Small intestine (tissue), 7 donors: Measurements from ENCODE around the gene GRK4. TPM values are rescaled to one million over a fixed set of nuclear protein-coding genes. Genes with fewer than 3 reads are reported as not detected.

Source experiments
- DNase-seq, 2 donors: peaks; one replicate each; pipeline versions ENCODE4 v3.0.0 to v3.0.0-alpha.2; 2013
- FAIRE-seq: peaks from 2 replicates; lab custom pipeline; 2012; peaks lifted over from hg19 to GRCh38; lab: Jason Lieb, UNC
- H3K27ac ChIP-seq, 3 donors: one replicate each; pipeline ENCODE4 v1.5.1; 2013; ENCODE audit warnings: low read length in 2 of 3, mild to moderate bottlenecking in 2 of 3, control low read depth in 1 of 3, inconsistent platforms in 1 of 3, low read depth in 1 of 3, moderate library complexity in 1 of 3
- H3K27me3 ChIP-seq, 3 donors: one replicate each; pipeline ENCODE4 v1.6.1; 2013; ENCODE audit warnings: low read length in 3 of 3, inconsistent platforms in 1 of 3; ENCODE audit not compliant: control insufficient read depth in 3 of 3, insufficient read depth in 3 of 3
- H3K36me3 ChIP-seq, 3 donors: one replicate each; pipeline ENCODE4 v1.6.1; 2013; ENCODE audit warnings: low read length in 3 of 3, inconsistent platforms in 1 of 3, low read depth in 1 of 3, mild to moderate bottlenecking in 1 of 3, moderate library complexity in 1 of 3; ENCODE audit not compliant: control insufficient read depth in 3 of 3, insufficient read depth in 2 of 3
- H3K4me1 ChIP-seq, 3 donors: one replicate each; pipeline ENCODE4 v1.6.1; 2013; ENCODE audit warnings: low read length in 2 of 3, inconsistent platforms in 1 of 3, low read depth in 1 of 3, mild to moderate bottlenecking in 1 of 3, moderate library complexity in 1 of 3; ENCODE audit not compliant: control insufficient read depth in 3 of 3, insufficient read depth in 2 of 3
- H3K4me3 ChIP-seq, 3 donors: one replicate each; pipeline ENCODE4 v1.5.1; 2013; ENCODE audit warnings: low read length in 3 of 3, control low read depth in 1 of 3, inconsistent platforms in 1 of 3, low read depth in 1 of 3, mild to moderate bottlenecking in 1 of 3, moderate library complexity in 1 of 3
- H3K9me3 ChIP-seq, 2 donors: one replicate each; pipeline ENCODE4 v1.6.1; 2013; ENCODE audit warnings: low read depth in 1 of 2, low read length in 1 of 2; ENCODE audit not compliant: control insufficient read depth in 2 of 2, insufficient read depth in 1 of 2
- WGBS, 3 donors: extraction: QIAGEN DNeasy Blood & Tissue Kit; methylation state at CpG; one replicate each; pipeline ENCODE4 v1.1.7; 2013; 5-methylcytosine and 5-hydroxymethylcytosine counted together
- polyA plus RNA-seq, 4 donors: library from polyadenylated mRNA; stranded (reverse) in 3 of 4; unstranded in 1 of 4; fragments of 200-250 nt in 3 of 4; fragments of 120-200 nt in 1 of 4; gene quantifications; one replicate each; pipeline versions ENCODE4 v1.2.1 to v1.2.3, GENCODE V29; 2013
- donor health status: healthy with polysubstance abuse.
- donor health status: control.
- donor health status: control.
- donor health status: Bipolar disorder and iron deficiency.
- donor health status: healthy.

GRK4 gene
- polyA plus RNA-seq, 4 donors = 1.1 to 3.8 (median 2.3) TPM

GRCh38 chr4:2928242-2929176 lies 34.9 kb upstream of the GRK4 start:
- H3K27ac ChIP-seq = no peak overlapping the region
- H3K27me3 ChIP-seq = no peaks in the 10 kb centered on the region
- FAIRE-seq (no peak), DNase-seq (peak in 1 of 2 donors; percentile 55)
- WGBS, 3 donors = 88 to 95% (median 90%) methylated on average over 32 of the region's 32 CpGs
- H3K4me3 ChIP-seq = no peak overlapping the region
- no peaks in the 10 kb centered on the region for H3K9me3 ChIP-seq
- H3K36me3 ChIP-seq = peaks cover 15 to 94% (median 37%) of the 10 kb centered on the region in 3 donors
- H3K4me1 ChIP-seq = peaks cover 0 to 39% (median 3%) of the 10 kb centered on the region in 3 donors

DNA sequence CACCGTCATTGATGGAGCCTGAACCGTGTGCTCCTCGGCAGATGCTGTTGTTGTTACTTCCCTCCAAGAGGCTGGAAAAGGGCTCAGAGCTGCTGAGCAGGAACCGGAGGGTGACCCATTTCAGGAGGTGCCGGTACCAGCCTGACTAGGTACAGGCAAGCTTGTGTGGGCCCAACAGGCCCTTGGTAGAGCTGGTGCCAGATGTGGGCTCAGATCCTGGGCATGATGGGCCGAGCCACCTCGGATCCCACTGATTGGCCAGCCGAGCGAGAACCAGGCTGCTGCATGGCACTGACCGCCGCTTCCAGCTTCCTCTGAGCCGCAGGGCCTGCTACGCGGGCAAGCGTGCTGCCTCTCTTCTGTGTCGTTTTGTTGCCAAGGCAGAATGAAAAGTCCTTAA lies 33.9 kb upstream of the GRK4 start:
- Histone ChIP-seq H3K27me3 (no peaks in the 10 kb centered on the region), H3K36me3 (peaks cover 15 to 84% (median 37%) of the 10 kb centered on the region in 3 donors), H3K4me3 (no peak overlapping the region), H3K27ac (no peak overlapping the region), H3K4me1 (peaks cover 0 to 31% (median 3%) of the 10 kb centered on the region in 3 donors), H3K9me3 (no peaks in the 10 kb centered on the region)
- no peak for DNase-seq
- FAIRE-seq = no peak
- 90 to 92% (median 91%) methylated on average over 16 of the region's 16 CpGs for WGBS, 3 donors

GRCh38 chr4:2930135-2930757 lies 33.1 kb upstream of the GRK4 start:
- Histone ChIP-seq H3K36me3 (peaks cover 13 to 78% (median 30%) of the 10 kb centered on the region in 3 donors), H3K27ac (peak overlapping the region in 1 of 3 donors; percentile 52), H3K4me3 (no peak overlapping the region), H3K9me3 (no peaks in the 10 kb centered on the region), H3K27me3 (no peaks in the 10 kb centered on the region), H3K4me1 (peaks cover 0 to 25% (median 3%) of the 10 kb centered on the region in 3 donors)
- no peak for FAIRE-seq
- no peak for DNase-seq
- 76 to 81% (median 80%) methylated on average over 12 of the region's 12 CpGs for WGBS, 3 donors

- no peaks in the 10 kb centered on the region for H3K27me3 ChIP-seq
- no peak for DNase-seq
- H3K4me3 ChIP-seq = no peak overlapping the region
- peak overlapping the region in 2 of 3 donors; percentile 30 to 52 for H3K27ac ChIP-seq
- H3K4me1 ChIP-seq = peaks cover 0 to 25% (median 5%) of the 10 kb centered on the region in 3 donors
- H3K36me3 ChIP-seq = peaks cover 11 to 72% (median 27%) of the 10 kb centered on the region in 3 donors
- FAIRE-seq = no peak
- 73 to 79% (median 75%) methylated on average over 28 to 34 of the region's 34 CpGs for WGBS, 3 donors
- no peaks in the 10 kb centered on the region for H3K9me3 ChIP-seq
Observed at GRCh38 chr4:2930758-2931511, 32.4 kb upstream of the GRK4 start.

DNA sequence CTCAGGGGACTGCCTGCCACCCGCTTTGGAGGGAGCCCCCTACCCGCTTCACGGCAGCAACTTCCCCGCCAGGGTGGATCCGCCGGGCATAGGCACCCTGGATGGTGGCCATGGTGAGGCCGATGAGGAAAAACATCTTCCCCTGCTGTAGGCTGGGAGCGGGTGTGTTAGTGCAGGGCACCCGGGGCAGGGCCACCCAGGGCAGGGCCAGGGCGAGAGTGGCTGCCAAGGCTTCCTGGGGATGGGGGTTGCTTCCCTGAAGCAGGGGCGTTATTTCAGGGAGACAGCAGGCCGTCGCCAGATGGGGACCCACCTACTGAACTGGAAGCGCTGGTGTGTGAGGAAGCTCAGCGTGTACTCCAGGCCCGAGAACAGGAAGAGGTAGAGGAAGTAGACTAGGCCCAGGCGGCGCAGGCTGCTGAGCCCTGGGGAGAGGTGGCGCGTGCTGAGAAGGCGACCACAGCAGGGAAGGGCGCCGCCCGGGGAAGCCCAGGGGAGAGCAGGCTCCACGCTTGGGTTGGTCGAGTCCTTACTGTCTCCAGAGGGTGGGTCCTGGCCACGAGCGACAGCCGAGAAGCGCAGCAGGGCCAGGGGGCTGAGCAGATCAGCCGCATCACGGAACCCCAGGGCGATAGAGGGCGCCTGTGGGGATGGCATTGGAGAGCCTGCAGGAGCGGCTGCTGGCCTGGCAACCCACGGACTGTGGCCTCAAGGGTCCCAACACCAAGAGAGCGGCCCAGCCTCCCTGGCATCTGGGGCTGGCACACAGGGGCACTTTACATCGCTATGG lies 31.7 kb upstream of the GRK4 start:
- no peaks in the 10 kb centered on the region for H3K9me3 ChIP-seq
- FAIRE-seq (no peak), DNase-seq (no peak)
- H3K27me3 ChIP-seq = no peaks in the 10 kb centered on the region
- peaks cover 6 to 69% (median 20%) of the 10 kb centered on the region in 3 donors for H3K36me3 ChIP-seq
- peak overlapping the region in 2 of 3 donors; percentile 30 to 71 for H3K27ac ChIP-seq
- no peak overlapping the region for H3K4me3 ChIP-seq
- peaks cover 0 to 30% (median 5%) of the 10 kb centered on the region in 3 donors for H3K4me1 ChIP-seq
- 67 to 90% (median 75%) methylated on average over 38 of the region's 38 CpGs for WGBS, 3 donors

GRCh38 chr4:2932321-2932950 lies 30.9 kb upstream of the GRK4 start:
- peak overlapping the region in 2 of 3 donors; percentile 27 to 71 for H3K27ac ChIP-seq
- peaks cover 0 to 30% (median 5%) of the 10 kb centered on the region in 3 donors for H3K4me1 ChIP-seq
- no peaks in the 10 kb centered on the region for H3K27me3 ChIP-seq
- H3K9me3 ChIP-seq = no peaks in the 10 kb centered on the region
- FAIRE-seq (no peak), DNase-seq (no peak)
- no peak overlapping the region for H3K4me3 ChIP-seq
- peaks cover 3 to 69% (median 13%) of the 10 kb centered on the region in 3 donors for H3K36me3 ChIP-seq
- 69 to 77% (median 76%) methylated on average over 17 to 18 of the region's 18 CpGs for WGBS, 3 donors

DNA sequence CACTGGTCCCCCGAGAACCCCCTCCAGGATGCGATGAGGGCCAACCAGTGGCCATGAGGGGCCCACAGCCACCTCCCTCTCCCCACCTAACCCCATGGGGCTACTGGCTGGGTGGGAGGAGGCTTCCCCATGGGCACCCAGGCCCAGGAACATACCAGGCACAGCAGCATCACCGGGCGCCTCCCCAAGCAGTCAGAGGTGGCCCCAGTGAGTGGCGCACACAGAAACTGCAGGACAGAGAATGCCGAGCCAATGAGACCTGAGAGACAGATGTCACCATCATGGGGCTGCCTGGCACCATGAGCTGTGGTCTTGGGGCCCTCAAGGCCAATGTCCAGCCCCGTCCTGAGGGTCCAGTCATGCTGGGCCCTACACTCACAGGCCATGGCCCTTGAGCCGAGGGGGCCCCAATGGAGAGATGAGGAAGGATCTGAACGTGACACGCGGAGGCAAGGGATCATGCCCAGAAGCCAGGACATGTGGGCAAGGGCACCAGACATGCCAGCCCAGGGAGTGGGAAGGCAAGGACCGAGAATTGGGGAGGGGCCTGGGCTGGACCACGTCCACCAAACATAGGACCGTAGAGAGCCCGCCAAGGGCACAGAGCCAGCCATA lies 30.3 kb upstream of the GRK4 start:
- 42 to 70% (median 50%) methylated on average over 15 of the region's 15 CpGs for WGBS, 3 donors
- Histone ChIP-seq H3K4me3 (peak overlapping the region in 2 of 3 donors; percentile 71 to 76), H3K27ac (peak overlapping the region in 2 of 3 donors; percentile 27 to 71), H3K36me3 (peaks cover 0 to 69% (median 11%) of the 10 kb centered on the region in 3 donors), H3K9me3 (no peaks in the 10 kb centered on the region), H3K27me3 (no peaks in the 10 kb centered on the region), H3K4me1 (peaks cover 0 to 29% (median 5%) of the 10 kb centered on the region in 3 donors)
- FAIRE-seq = no peak
- peak in 1 of 2 donors; percentile 41 for DNase-seq
